ENCODE data around the gene INTU.
"Not testable (repeated sequence)": the region's sequence is repeated elsewhere in the genome, so short reads cannot be mapped to it uniquely, and the experiment has no call there.

- TF ChIP-seq CTCF (conservative IDR thresholded peaks at IDR 0.05); ZFX (IDR thresholded peaks at IDR 0.05): not testable (repeated sequence)
These were observed 22.8 kb downstream of the INTU start for GRCh38 chr4:127655590-127655989.

Data from C4-2B (cell line).